ENCODE results near the gene FAN1. TPM values are rescaled to one million over a fixed set of nuclear protein-coding genes. Genes with fewer than 3 reads are reported as not detected.

The FAN1 gene
- total and polyA plus RNA-seq, 2 experiments from 2014 or later: 14.6 to 17.2 TPM

DNA sequence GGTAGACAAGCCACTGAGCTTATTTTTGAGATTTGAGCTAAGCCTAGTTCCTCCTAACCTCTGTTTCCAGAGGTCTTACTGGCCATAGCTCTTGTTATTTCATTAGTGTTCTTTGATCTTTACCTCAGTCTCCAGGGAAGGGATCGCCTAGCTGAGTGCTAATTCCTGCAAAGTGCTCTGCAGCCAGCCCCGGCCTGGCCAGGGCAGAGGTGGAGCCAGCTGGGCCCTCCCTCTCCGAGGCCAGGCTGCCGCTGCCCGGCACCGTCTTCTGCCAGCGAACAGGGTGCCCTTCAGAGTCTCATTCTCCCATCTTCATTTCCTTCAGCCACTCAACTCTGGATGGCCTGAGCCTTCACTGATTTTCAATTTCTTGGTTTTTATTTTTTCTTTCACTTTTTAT lies 19.7 kb downstream of the FAN1 start:
- H3K27ac ChIP-seq: no peak overlapping the region
- no peak overlapping the region for H2AFZ ChIP-seq
- no peaks in the 10 kb centered on the region for H3K27me3 ChIP-seq (replicated peaks; ENCODE audit: insufficient read depth)

DNA sequence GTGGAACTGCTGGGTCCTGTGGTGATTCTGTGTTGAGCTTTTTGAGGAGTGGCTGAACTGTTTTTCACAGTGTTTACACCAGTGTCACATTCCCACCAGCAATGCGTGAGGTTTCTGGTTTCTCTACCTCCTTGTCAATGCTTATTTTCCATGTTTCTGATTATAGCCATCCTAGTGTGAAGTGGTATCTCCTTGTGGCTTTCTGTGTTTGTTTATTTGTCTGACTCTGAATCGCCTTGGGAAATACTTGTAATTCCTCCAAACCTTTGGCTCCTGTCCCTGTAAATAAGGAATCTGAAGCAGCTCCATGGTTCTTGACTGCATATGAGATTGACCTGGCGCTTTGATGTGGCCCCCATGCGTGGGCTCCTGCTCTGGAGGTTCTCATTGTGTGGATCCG lies 20.6 kb downstream of the FAN1 start:
- in situ Hi-C loops (cut with MboI): no loop called here
- H3K4me3 ChIP-seq: no peak overlapping the region
- H3K4me1 ChIP-seq (ENCODE audit: insufficient read depth): 0 out of 2 replicates have a peak, but pooled peaks cover 7% of the 10 kb centered on the region
- no peaks in the 10 kb centered on the region for H3K9me2 ChIP-seq (ENCODE audit: insufficient read depth)
- no peak overlapping the region for H3K4me2 ChIP-seq (ENCODE audit: unreplicated experiment)
- peak; percentile 44 for DNase-seq
- H4K20me1 ChIP-seq (ENCODE audit: insufficient read depth): no peaks in the 10 kb centered on the region
- TF ChIP-seq EZH2phosphoT487 (IDR thresholded peaks at IDR 0.05; ENCODE audit: insufficient read depth, low read depth) (no peak), EZH2 (IDR thresholded peaks at IDR 0.05; ENCODE audit: insufficient read depth, poor library complexity, severe bottlenecking) (no peak)
- no peak overlapping the region for H3K27ac ChIP-seq
- no peaks in the 10 kb centered on the region for H3K9me3 ChIP-seq (ENCODE audit: low read depth)
- peaks cover 19% of the 10 kb centered on the region; the same call in 1 of the 2 replicates for H3K36me3 ChIP-seq (ENCODE audit: low read depth)
- H2AFZ ChIP-seq: no peak overlapping the region
- H3K9ac ChIP-seq: no peak overlapping the region
- H3K27me3 ChIP-seq (replicated peaks; ENCODE audit: insufficient read depth): no peaks in the 10 kb centered on the region
- H3F3A ChIP-seq (ENCODE audit: insufficient read depth): no peaks in the 10 kb centered on the region
- 75 to 78% methylated on average over 5 of the region's 5 CpGs for whole genome bisulfite sequencing, 2 experiments (ENCODE audit: low coverage in 1 of 2, low lambda C conversion rate in 2 of 2, missing lambda C conversion rate in 2 of 2)
- H3K79me2 ChIP-seq (ENCODE audit: insufficient read depth): no peaks in the 10 kb centered on the region

More for the DNA sequence above, 19.7 kb downstream of the FAN1 start:
- no peak overlapping the region for H3K4me2 ChIP-seq (ENCODE audit: unreplicated experiment)
- H3K36me3 ChIP-seq (ENCODE audit: low read depth): peaks cover 19% of the 10 kb centered on the region; the same call in 1 of the 2 replicates
- no peaks in the 10 kb centered on the region for H4K20me1 ChIP-seq (ENCODE audit: insufficient read depth)
- no peak overlapping the region for H3K4me3 ChIP-seq
- no peak for TF ChIP-seq EZH2 (IDR thresholded peaks at IDR 0.05; ENCODE audit: insufficient read depth, poor library complexity, severe bottlenecking)
- no peak for TF ChIP-seq EZH2phosphoT487 (IDR thresholded peaks at IDR 0.05; ENCODE audit: insufficient read depth, low read depth)
- H3K4me1 ChIP-seq (ENCODE audit: insufficient read depth): 0 out of 2 replicates have a peak, but pooled peaks cover 7% of the 10 kb centered on the region
- no peak for DNase-seq
- H3K79me2 ChIP-seq (ENCODE audit: insufficient read depth): no peaks in the 10 kb centered on the region
- H3K9ac ChIP-seq: no peak overlapping the region
- no peaks in the 10 kb centered on the region for H3K9me2 ChIP-seq (ENCODE audit: insufficient read depth)
- no peaks in the 10 kb centered on the region for H3F3A ChIP-seq (ENCODE audit: insufficient read depth)
- 91 to 94% methylated on average over 7 of the region's 7 CpGs for WGBS, 2 experiments (ENCODE audit: low coverage in 1 of 2, low lambda C conversion rate in 2 of 2, missing lambda C conversion rate in 2 of 2)
- in situ Hi-C loops (cut with MboI): no loop called here
- H3K9me3 ChIP-seq (ENCODE audit: low read depth): no peaks in the 10 kb centered on the region

GRCh38 chr15:30925686-30926085 lies 22.0 kb downstream of the FAN1 start:
- H3K4me3 ChIP-seq: no peak overlapping the region
- H3K4me2 ChIP-seq (ENCODE audit: unreplicated experiment): no peak overlapping the region
- H3K9me3 ChIP-seq (ENCODE audit: low read depth): no peaks in the 10 kb centered on the region
- H3F3A ChIP-seq (ENCODE audit: insufficient read depth): no peaks in the 10 kb centered on the region
- no peaks in the 10 kb centered on the region for H4K20me1 ChIP-seq (ENCODE audit: insufficient read depth)
- 90 to 92% methylated on average over 9 of the region's 9 CpGs for WGBS, 2 experiments (ENCODE audit: low coverage in 1 of 2, low lambda C conversion rate in 2 of 2, missing lambda C conversion rate in 2 of 2)
- no peak for TF ChIP-seq EZH2phosphoT487 (IDR thresholded peaks at IDR 0.05; ENCODE audit: insufficient read depth, low read depth)
- TF ChIP-seq EZH2 (IDR thresholded peaks at IDR 0.05; ENCODE audit: insufficient read depth, poor library complexity, severe bottlenecking): no peak
- 0 out of 2 replicates have a peak, but pooled peaks cover 7% of the 10 kb centered on the region for H3K4me1 ChIP-seq (ENCODE audit: insufficient read depth)
- DNase-seq: no peak
- peaks cover 15% of the 10 kb centered on the region; the same call in 1 of the 2 replicates for H3K36me3 ChIP-seq (ENCODE audit: low read depth)
- in situ Hi-C loops (cut with MboI): no loop called here
- H2AFZ ChIP-seq: no peak overlapping the region
- no peaks in the 10 kb centered on the region for H3K27me3 ChIP-seq (replicated peaks; ENCODE audit: insufficient read depth)
- H3K27ac ChIP-seq: no peak overlapping the region
- H3K9ac ChIP-seq: no peak overlapping the region
- H3K79me2 ChIP-seq (ENCODE audit: insufficient read depth): no peaks in the 10 kb centered on the region
- H3K9me2 ChIP-seq (ENCODE audit: insufficient read depth): no peaks in the 10 kb centered on the region

GRCh38 chr15:30926161-30926560 lies 22.4 kb downstream of the FAN1 start:
- in situ Hi-C loops (cut with MboI): no loop called here
- no peaks in the 10 kb centered on the region for H3K79me2 ChIP-seq (ENCODE audit: insufficient read depth)
- no peaks in the 10 kb centered on the region for H3K9me2 ChIP-seq (ENCODE audit: insufficient read depth)
- TF ChIP-seq EZH2 (IDR thresholded peaks at IDR 0.05; ENCODE audit: insufficient read depth, poor library complexity, severe bottlenecking) (no peak), EZH2phosphoT487 (IDR thresholded peaks at IDR 0.05; ENCODE audit: insufficient read depth, low read depth) (no peak)
- no peak overlapping the region for H2AFZ ChIP-seq
- no peaks in the 10 kb centered on the region for H3F3A ChIP-seq (ENCODE audit: insufficient read depth)
- no peak overlapping the region for H3K27ac ChIP-seq
- H3K4me3 ChIP-seq: no peak overlapping the region
- WGBS, 2 experiments (ENCODE audit: low coverage in 1 of 2, low lambda C conversion rate in 2 of 2, missing lambda C conversion rate in 2 of 2): 96 to 97% methylated on average over 8 of the region's 8 CpGs
- H3K9me3 ChIP-seq (ENCODE audit: low read depth): no peaks in the 10 kb centered on the region
- no peaks in the 10 kb centered on the region for H4K20me1 ChIP-seq (ENCODE audit: insufficient read depth)
- H3K27me3 ChIP-seq (replicated peaks; ENCODE audit: insufficient read depth): no peaks in the 10 kb centered on the region
- DNase-seq: no peak
- H3K4me1 ChIP-seq (ENCODE audit: insufficient read depth): 0 out of 2 replicates have a peak, but pooled peaks cover 7% of the 10 kb centered on the region
- no peak overlapping the region for H3K9ac ChIP-seq
- H3K36me3 ChIP-seq (ENCODE audit: low read depth): peaks cover 13% of the 10 kb centered on the region; the same call in 1 of the 2 replicates
- no peak overlapping the region for H3K4me2 ChIP-seq (ENCODE audit: unreplicated experiment)
